Activated T-helper 17 cell treated with anti-CD3 and anti-CD28 coated beads, Interleukin-2, amount 50 U/mL, for 72 hours (primary cell): ENCODE results near the gene ACY1. TPM values are rescaled to one million over a fixed set of nuclear protein-coding genes. Genes with fewer than 3 reads are reported as not detected.
A peak's percentile ranks its signal among the peaks of the same experiment; 100 is the strongest.

Experiments used
- ATAC-seq: fragments of 150-1000 bp; cut with Tn5 transposase; replicated peaks from 2 replicates; pipeline ENCODE4 v1.10.0; 2021; ENCODE audit warnings: mild to moderate bottlenecking, moderate library complexity
- H3K27ac Mint-ChIP-seq: one replicate; pipeline ENCODE4 v1.8.0; 2022; ENCODE audit warnings: mixed read lengths
- H3K27me3 Mint-ChIP-seq: one replicate; pipeline ENCODE4 v1.8.0; 2022; ENCODE audit warnings: mixed read lengths
- H3K36me3 Mint-ChIP-seq: one replicate; pipeline ENCODE4 v1.8.0; 2022; ENCODE audit warnings: low read depth, mild to moderate bottlenecking, mixed read lengths
- H3K4me1 Mint-ChIP-seq: one replicate; pipeline ENCODE4 v1.8.0; 2022; ENCODE audit warnings: mixed read lengths
- H3K4me3 Mint-ChIP-seq: one replicate; pipeline ENCODE4 v1.8.0; 2022; ENCODE audit warnings: mild to moderate bottlenecking, mixed read lengths
- H3K9me3 Mint-ChIP-seq: one replicate; pipeline ENCODE4 v1.8.0; 2022; ENCODE audit warnings: mixed read lengths
- total RNA-seq, 2 donors: library from RNA; stranded (reverse); gene quantifications; one replicate each; pipeline ENCODE4 v1.2.3, GENCODE V29; 2022

ACY1 gene
- total RNA-seq, 2 donors from 2014 or later = 39.5 to 49.9 TPM

DNA sequence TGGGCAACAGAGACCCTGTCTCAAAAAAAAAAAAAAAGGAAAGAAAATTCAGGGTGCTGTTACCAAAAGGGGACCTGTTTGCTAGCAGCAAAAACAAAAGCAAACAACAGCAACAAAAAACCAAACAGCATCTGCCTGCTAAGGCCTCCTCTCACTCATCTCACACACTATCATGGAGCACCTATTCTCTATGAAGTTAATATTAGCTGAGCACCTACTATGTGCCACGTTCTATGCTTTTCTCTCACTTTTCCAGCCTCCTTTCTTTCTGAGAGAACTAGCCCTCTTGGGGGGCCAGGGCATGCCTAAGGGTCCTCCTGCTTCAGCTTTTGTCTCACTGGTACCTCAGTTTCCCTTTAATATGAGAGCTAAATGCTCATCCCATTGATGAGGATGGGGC is 28.6 kb upstream of the ACY1 start:
- Mint-ChIP-seq H3K4me3 (no peak overlapping the region), H3K36me3 (peaks cover 7% of the 10 kb centered on the region), H3K27me3 (peaks cover 24% of the 10 kb centered on the region), H3K4me1 (peaks cover 10% of the 10 kb centered on the region), H3K9me3 (no peaks in the 10 kb centered on the region), H3K27ac (no peak overlapping the region)
- no peak for ATAC-seq

DNA sequence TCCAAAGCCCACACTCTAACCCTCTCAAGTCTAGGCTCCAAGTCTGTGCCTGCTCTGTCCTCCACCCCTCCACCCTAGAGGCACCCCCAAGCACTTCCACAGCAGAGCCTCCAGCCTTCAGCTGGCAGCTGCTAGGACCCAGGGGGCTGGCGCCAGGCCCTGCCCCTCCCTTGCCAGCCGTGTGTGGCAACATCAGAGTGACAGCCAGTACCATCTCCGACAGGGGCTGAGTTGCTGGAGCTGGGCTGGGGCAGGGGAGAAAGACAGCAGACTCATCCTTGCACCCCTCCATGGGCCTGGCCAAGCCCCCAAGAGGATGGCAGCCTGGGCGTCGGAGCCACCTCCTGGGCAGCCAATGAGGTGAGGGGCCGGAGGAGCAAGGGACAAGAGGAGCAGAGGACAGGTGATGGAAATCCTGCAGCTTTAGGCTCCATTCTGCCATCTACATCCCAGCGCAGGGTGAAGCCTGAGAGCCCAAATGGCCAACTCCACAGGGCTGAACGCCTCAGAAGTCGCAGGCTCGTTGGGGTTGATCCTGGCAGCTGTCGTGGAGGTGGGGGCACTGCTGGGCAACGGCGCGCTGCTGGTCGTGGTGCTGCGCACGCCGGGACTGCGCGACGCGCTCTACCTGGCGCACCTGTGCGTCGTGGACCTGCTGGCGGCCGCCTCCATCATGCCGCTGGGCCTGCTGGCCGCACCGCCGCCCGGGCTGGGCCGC is 28.0 kb upstream of the ACY1 start, which contains the start of gene GPR62:
Gene GPR62, plus strand, starts transcription at position 207 of the 718 bp plus-strand sequence. Its CDS starts 272 bp downstream, at position 479.
- Mint-ChIP-seq H3K27ac (no peak within 1 kb of the TSS), H3K36me3 (peaks cover 7% of the 10 kb centered on the region), H3K4me1 (peaks cover 10% of the 10 kb centered on the region), H3K9me3 (no peaks in the 10 kb centered on the region), H3K27me3 (peaks cover 24% of the 10 kb centered on the region), H3K4me3 (peak within 1 kb of the TSS; percentile 13)
- ATAC-seq = no peak

DNA sequence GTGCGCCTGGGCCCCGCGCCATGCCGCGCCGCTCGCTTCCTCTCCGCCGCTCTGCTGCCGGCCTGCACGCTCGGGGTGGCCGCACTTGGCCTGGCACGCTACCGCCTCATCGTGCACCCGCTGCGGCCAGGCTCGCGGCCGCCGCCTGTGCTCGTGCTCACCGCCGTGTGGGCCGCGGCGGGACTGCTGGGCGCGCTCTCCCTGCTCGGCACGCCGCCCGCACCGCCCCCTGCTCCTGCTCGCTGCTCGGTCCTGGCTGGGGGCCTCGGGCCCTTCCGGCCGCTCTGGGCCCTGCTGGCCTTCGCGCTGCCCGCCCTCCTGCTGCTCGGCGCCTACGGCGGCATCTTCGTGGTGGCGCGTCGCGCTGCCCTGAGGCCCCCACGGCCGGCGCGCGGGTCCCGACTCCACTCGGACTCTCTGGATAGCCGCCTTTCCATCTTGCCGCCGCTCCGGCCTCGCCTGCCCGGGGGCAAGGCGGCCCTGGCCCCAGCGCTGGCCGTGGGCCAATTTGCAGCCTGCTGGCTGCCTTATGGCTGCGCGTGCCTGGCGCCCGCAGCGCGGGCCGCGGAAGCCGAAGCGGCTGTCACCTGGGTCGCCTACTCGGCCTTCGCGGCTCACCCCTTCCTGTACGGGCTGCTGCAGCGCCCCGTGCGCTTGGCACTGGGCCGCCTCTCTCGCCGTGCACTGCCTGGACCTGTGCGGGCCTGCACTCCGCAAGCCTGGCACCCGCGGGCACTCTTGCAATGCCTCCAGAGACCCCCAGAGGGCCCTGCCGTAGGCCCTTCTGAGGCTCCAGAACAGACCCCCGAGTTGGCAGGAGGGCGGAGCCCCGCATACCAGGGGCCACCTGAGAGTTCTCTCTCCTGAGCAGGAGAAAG is 27.2 kb upstream of the ACY1 start:
- no peaks in the 10 kb centered on the region for H3K9me3 Mint-ChIP-seq
- H3K4me1 Mint-ChIP-seq = peaks cover 10% of the 10 kb centered on the region
- peak; percentile 76 for ATAC-seq
- peak overlapping the region; percentile 19 for H3K4me3 Mint-ChIP-seq
- H3K36me3 Mint-ChIP-seq = peaks cover 8% of the 10 kb centered on the region
- no peak overlapping the region for H3K27ac Mint-ChIP-seq
- H3K27me3 Mint-ChIP-seq = peaks cover 24% of the 10 kb centered on the region

DNA sequence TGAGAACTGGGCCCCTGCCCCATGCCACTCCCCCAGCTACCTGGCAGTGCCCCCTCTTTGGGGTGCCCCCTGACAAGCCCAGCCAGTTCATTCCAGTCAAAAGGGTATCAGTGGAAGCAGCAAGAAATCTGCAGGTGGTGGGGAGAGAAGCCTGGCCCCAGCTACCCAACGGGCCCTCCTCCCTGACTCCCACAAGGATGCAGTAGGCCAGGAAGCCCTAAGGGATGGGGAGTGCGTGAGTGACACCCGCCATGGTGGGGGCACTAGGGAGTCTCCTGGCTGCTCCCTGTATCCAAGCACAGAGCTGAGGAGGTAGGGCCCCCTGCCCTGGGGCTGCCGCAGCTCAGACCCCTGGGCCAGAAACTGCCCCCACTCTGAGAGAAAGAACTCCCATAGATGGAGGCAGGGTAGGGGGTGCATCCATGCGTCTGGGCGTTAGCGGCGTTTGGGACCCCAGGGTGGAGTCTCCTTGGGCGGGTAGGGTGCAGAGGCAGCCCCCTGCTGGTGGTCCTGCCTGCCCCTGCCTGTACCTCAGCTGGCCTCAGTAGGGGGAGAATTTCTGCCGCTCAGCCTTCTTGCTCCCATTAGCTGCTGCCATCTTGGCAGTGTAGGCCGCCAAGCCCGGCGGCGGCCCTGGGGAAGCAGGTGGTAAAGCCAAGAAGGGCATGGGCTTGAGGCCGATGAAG is 25.7 kb upstream of the ACY1 start:
- Mint-ChIP-seq H3K36me3 (peaks cover 12% of the 10 kb centered on the region), H3K27ac (no peak overlapping the region), H3K27me3 (peaks cover 24% of the 10 kb centered on the region), H3K9me3 (no peaks in the 10 kb centered on the region), H3K4me3 (no peak overlapping the region), H3K4me1 (peaks cover 10% of the 10 kb centered on the region)
- ATAC-seq = no peak

DNA sequence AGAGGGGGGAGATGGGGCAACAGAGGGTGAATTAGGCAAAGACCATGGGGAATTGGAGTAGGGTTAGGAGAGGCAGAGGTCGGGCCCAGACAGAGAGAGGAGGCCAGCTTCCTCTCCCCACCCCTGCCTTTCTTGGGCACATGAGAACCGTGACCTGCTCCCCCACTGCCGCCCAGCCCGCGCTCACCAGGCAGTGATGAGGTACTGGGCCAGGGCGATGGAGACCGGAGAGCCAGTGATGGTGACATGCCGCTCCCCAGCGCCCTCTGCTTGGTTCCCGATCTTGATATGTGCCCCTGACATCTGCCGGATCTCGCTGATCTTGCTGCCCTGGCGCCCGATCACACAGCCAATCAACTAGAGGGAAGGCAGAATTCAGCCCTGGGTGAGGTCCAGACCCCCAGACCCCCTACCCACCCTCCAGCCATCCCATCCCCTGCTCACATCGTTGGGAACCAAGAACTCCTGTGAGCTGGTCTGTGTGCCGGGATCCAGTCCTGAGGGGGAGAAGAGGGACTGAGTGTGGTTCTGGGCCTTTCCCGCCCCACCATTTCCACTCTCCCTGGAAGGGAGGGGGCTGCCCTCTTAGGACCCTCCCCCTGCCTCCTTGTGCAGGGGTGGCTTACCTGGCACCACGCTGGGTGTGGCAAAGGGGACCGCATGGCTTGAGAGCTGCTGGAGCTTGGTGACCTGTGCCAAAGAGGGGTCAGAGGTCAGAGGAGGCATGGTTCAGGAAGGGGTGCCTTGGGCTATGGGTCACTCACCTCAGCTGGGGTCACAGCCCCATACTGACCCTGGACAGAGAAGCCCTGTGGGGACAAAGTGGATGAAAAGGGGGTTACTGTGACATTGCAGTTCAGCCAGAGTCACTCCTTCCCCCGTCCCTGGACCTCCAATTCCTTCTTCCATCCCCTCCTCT is 24.5 kb upstream of the ACY1 start:
- H3K9me3 Mint-ChIP-seq = no peaks in the 10 kb centered on the region
- H3K27ac Mint-ChIP-seq = no peak overlapping the region
- peaks cover 13% of the 10 kb centered on the region for H3K27me3 Mint-ChIP-seq
- peaks cover 8% of the 10 kb centered on the region for H3K4me1 Mint-ChIP-seq
- no peak for ATAC-seq
- peaks cover 12% of the 10 kb centered on the region for H3K36me3 Mint-ChIP-seq
- H3K4me3 Mint-ChIP-seq = no peak overlapping the region

DNA sequence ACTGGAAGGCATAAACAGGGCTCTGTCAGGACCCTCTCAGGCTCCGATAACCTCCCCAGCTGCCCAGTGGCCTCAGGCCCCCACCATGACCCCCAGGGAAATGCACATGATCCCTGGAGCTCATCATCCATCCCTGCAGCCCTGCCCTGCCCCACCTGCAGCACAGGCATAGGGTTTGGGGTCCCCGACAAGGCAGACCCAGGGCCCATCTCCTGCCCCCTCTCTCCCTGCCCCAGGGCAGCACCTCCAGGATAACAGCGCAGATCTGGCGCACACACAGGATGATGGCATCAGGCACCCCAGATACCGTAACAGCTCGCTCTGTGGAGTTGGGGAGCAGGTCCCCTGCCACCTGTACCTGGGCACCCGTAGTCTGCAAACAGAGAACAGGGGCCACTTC is 23.7 kb upstream of the ACY1 start:
- ATAC-seq = no peak
- H3K27me3 Mint-ChIP-seq = peaks cover 8% of the 10 kb centered on the region
- H3K9me3 Mint-ChIP-seq = no peaks in the 10 kb centered on the region
- no peak overlapping the region for H3K27ac Mint-ChIP-seq
- peaks cover 12% of the 10 kb centered on the region for H3K36me3 Mint-ChIP-seq
- H3K4me1 Mint-ChIP-seq = peaks cover 5% of the 10 kb centered on the region
- H3K4me3 Mint-ChIP-seq = no peak overlapping the region

DNA sequence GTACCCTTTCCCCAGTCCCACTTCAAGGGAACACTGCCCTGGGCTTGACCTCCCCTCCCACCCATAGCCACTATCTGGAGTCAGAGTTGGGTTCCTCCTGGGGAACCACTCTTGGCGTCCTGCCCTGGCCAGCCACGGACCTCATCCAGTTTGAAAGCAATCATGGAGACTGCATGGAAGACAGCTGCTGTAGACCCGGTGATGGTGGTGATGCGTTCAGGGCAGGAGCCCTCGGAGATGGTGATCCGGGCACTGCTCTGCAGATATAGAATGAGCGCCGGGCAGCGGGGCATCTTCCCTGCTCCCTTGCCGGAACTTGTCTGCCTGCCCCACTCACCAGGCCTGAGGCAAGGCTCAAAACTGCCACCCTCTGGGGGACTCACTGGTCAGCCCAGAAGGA is 22.9 kb upstream of the ACY1 start:
- ATAC-seq = no peak
- H3K36me3 Mint-ChIP-seq = peaks cover 12% of the 10 kb centered on the region
- peaks cover 8% of the 10 kb centered on the region for H3K4me1 Mint-ChIP-seq
- H3K9me3 Mint-ChIP-seq = no peaks in the 10 kb centered on the region
- H3K27ac Mint-ChIP-seq = no peak overlapping the region
- peaks cover 5% of the 10 kb centered on the region for H3K27me3 Mint-ChIP-seq
- H3K4me3 Mint-ChIP-seq = no peak overlapping the region

DNA sequence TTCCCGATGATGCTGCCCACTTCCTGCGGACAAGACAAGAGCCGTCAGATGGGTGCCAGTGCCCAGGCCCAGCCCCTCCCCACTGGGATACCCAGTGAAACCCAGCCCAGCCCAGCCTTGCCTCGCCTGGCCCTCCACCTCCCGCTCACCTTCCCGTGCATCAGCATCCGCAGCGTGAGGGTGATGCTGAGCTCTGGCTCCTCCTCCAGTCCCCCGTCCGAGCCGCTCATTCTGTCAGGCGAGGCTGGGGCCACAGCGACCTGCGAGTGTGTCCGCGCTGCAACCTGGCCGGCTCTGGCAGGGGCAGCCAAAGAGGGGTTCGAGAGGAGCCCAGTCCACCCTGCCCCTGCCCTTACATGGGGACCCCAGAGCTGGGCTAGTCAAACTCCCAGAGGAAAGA is 22.3 kb upstream of the ACY1 start:
- Mint-ChIP-seq H3K27me3 (peaks cover 5% of the 10 kb centered on the region), H3K4me3 (no peak overlapping the region), H3K9me3 (no peaks in the 10 kb centered on the region), H3K36me3 (peaks cover 12% of the 10 kb centered on the region), H3K4me1 (peaks cover 14% of the 10 kb centered on the region), H3K27ac (no peak overlapping the region)
- ATAC-seq = no peak

DNA sequence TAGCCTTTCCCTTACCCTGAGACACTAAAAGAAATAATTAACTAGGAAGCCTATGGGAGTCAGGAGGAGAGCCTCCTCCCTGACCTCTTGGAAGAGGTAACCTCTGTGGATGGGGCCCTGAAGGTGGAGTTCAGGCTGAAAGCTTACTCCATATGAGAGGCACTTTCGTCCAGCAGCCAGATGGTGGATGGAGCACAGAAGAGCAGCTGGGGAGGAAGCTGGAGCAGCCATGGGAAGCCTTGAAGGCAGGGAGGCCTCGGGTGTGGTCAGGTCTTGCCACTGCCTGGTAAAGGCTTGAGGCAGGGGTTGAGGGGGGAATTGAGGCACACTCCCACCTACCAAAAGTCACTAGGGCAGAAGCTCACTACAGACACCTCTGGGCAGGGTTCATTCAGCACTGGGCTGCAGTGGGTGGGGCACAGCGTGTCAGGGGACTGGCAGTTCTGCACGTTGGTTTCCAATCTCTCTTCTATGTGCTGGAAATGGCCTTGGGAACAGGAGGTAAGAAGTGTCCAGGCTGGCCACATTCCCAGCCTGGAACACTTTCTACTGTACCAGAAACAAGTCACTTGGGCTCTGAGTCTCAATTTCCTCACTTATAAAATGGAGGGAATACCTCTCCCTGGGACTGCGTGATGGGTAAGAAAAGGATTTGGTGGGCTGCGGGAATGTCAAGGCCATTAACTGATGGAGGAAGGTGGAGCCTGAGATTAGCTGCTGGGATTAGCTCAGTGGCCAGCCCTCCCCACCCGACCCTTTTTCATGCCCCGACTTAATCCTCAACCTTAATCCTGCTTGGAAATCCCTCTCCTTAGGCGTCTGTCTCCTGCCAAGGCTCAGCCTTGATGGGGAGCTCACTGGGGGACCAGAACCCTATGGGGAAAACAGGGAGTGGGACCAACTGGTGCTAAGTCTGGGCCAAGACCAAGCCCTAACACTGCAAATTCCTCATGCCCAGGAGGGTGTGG is 21.4 kb upstream of the ACY1 start:
- H3K27ac Mint-ChIP-seq = no peak overlapping the region
- peaks cover 14% of the 10 kb centered on the region for H3K4me1 Mint-ChIP-seq
- no peak overlapping the region for H3K4me3 Mint-ChIP-seq
- H3K27me3 Mint-ChIP-seq = peaks cover 5% of the 10 kb centered on the region
- no peak for ATAC-seq
- H3K36me3 Mint-ChIP-seq = peaks cover 12% of the 10 kb centered on the region
- no peaks in the 10 kb centered on the region for H3K9me3 Mint-ChIP-seq

DNA sequence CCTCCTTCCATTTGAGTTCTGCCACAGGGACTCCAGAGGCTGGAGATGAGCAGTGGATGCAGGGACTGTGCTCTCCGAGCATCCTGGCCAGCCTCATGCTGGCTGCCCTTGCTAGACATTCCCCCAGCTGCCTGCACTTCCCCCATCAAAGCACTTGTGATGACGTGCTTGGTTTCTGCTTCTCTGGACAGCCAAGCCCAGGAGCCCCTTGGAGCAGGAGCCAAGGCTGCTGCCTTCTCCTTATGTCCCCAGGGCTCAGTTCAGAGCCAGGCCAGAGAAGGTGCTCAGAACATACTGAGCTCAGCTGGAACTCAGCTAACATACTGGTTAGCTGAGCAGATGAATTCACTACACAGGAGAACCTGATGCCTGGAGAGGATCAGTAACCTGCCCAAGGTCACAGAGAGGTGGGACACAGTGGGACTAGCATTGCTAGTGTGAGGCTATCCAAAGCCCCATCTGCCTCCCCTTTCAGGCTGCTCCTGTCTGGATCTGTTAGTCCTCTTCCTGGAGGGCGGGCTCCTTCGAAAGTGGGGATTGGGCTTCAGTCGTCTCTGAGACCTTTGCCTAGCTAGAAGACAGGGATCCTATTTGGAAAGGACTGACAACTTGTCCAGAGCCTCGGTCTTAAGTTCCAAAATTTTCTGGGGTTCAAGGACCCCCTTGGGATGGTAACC is 20.3 kb upstream of the ACY1 start:
- ATAC-seq = no peak
- no peak overlapping the region for H3K27ac Mint-ChIP-seq
- H3K4me3 Mint-ChIP-seq = no peak overlapping the region
- peaks cover 11% of the 10 kb centered on the region for H3K36me3 Mint-ChIP-seq
- H3K27me3 Mint-ChIP-seq = peaks cover 5% of the 10 kb centered on the region
- peaks cover 14% of the 10 kb centered on the region for H3K4me1 Mint-ChIP-seq
- no peaks in the 10 kb centered on the region for H3K9me3 Mint-ChIP-seq

DNA sequence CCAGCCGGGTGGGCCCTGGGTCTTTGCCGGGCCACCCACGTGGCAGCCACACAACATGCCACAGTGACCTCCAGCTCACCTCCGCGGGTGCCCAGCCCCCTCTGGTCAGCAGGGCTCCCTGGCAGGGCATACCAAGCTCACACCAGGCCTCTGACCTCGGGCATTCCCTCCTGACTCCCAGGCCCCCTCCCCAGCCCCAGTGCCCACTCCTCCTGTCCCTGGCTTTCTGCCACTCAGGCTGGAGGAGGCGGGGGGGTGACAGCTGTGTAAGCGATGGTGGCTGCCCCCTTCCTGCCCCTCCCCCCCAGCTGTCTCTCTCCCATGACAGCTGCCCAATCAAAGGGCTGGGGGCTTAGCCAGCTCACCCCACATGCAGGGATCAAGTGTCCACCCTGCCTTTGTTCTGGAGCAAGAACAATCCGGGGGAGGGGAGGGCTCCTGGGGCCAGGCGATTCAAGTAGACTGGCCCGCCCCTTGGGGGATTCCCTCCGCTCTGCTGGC is 19.3 kb upstream of the ACY1 start:
- Mint-ChIP-seq H3K27ac (no peak overlapping the region), H3K36me3 (peaks cover 4% of the 10 kb centered on the region), H3K4me1 (peaks cover 11% of the 10 kb centered on the region), H3K27me3 (no peaks in the 10 kb centered on the region), H3K4me3 (no peak overlapping the region), H3K9me3 (no peaks in the 10 kb centered on the region)
- no peak for ATAC-seq

DNA sequence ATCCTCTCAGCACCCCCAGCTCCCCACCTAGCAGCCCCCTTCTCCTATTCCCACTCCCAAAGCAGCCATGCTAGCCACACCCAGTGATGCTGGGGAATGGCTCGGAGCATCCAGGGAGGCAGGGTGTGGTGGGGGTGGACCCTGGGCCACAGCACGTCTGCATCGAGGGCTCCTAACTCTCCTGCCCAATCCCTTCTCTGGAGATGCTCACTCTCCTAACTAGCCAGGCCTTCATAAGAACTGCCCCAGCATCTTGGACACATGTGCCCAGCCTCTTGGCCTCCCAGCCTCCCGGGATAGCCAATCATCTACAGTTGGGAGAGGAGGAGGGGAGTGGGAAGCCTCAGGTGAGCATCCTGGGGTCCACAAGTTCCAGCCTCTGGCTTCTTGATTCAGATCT is 18.8 kb upstream of the ACY1 start:
- Mint-ChIP-seq H3K27ac (peak overlapping the region; percentile 34), H3K9me3 (no peaks in the 10 kb centered on the region), H3K27me3 (no peaks in the 10 kb centered on the region), H3K36me3 (peaks cover 4% of the 10 kb centered on the region), H3K4me3 (no peak overlapping the region), H3K4me1 (peaks cover 14% of the 10 kb centered on the region)
- ATAC-seq = no peak
